HL-60 (cell line): ENCODE data around the gene HACD2.

Source experiments
- DNase-seq, 2 experiments: peaks; one replicate each; pipeline ENCODE4 v3.0.0-alpha.2; 2010 to 2020; ENCODE audit warnings: low read depth in 1 of 2, low spot score in 1 of 2
- H3K27ac ChIP-seq: fragments of 250-450 bp; sonication (Bioruptor Pico); replicated peaks from 2 replicates; pipeline ENCODE4 v1.5.1; 2020; ENCODE audit warnings: mild to moderate bottlenecking, moderate library complexity
- H3K27me3 ChIP-seq: fragments of 250-450 bp; sonication (Bioruptor Pico); 2 replicates; pipeline ENCODE4 v1.5.1; 2021; ENCODE audit warnings: mild to moderate bottlenecking, moderate library complexity; ENCODE audit not compliant: insufficient read depth, poor library complexity, severe bottlenecking
- H3K4me3 ChIP-seq: replicated peaks from 2 replicates; pipeline ENCODE4 v1.5.1; 2011; ENCODE audit warnings: mild to moderate bottlenecking, control low read depth, low read length; ENCODE audit not compliant: insufficient read depth
- CTCF ChIP-seq: IDR thresholded peaks from one replicate; pipeline ENCODE4 v1.5.1; 2011; ENCODE audit warnings: low read length, control low read depth, inconsistent platforms; ENCODE audit not compliant: insufficient read depth
- GABPA ChIP-seq: IDR thresholded peaks from 2 replicates; pipeline ENCODE4 v1.6.1; 2012; ENCODE audit warnings: low read depth
- POLR2AphosphoS5 ChIP-seq: IDR thresholded peaks from 2 replicates; pipeline ENCODE4 v1.6.1; 2012; ENCODE audit warnings: low read depth
- REST ChIP-seq: IDR thresholded peaks from 2 replicates; pipeline ENCODE4 v1.6.1; 2012; ENCODE audit warnings: low read depth; ENCODE audit not compliant: insufficient replicate concordance
- SPI1 ChIP-seq: IDR thresholded peaks from 2 replicates; pipeline ENCODE4 v1.6.1; 2012; ENCODE audit warnings: low read depth, mild to moderate bottlenecking, borderline replicate concordance

HACD2 gene

GRCh38 chr3:123571973-123572365 lies 12.9 kb downstream of the HACD2 start:
- TF ChIP-seq GABPA: no peak
- TF ChIP-seq CTCF: no peak
- TF ChIP-seq REST: no peak
- TF ChIP-seq SPI1: no peak
- TF ChIP-seq POLR2AphosphoS5: no peak

GRCh38 chr3:123571264-123571972 lies 13.4 kb downstream of the HACD2 start:
- TF ChIP-seq SPI1: peak; percentile 80
- TF ChIP-seq REST: no peak
- no peak overlapping the region for H3K4me3 ChIP-seq
- no peaks in the 10 kb centered on the region for H3K27me3 ChIP-seq
- no peak overlapping the region for H3K27ac ChIP-seq
- DNase-seq: peak in 1 of 2 experiments; percentile 62

More at GRCh38 chr3:123571973-123572365, 12.9 kb downstream of the HACD2 start:
- H3K27me3 ChIP-seq: no peaks in the 10 kb centered on the region
- H3K4me3 ChIP-seq: no peak overlapping the region
- no peak for DNase-seq
- no peak overlapping the region for H3K27ac ChIP-seq

GRCh38 chr3:123568875-123569274 lies 16.0 kb downstream of the HACD2 start:
- no peak for DNase-seq
- H3K27me3 ChIP-seq: no peaks in the 10 kb centered on the region
- TF ChIP-seq SPI1 (no peak), POLR2AphosphoS5 (no peak), CTCF (no peak), GABPA (no peak), REST (no peak)

More at GRCh38 chr3:123568875-123569274, 16.0 kb downstream of the HACD2 start:
- Histone ChIP-seq H3K4me3 (no peak overlapping the region), H3K27ac (no peak overlapping the region)
